OCI-LY7 (cell line): Measurements from ENCODE around the gene CD300C. TPM values are rescaled to one million over a fixed set of nuclear protein-coding genes. Genes with fewer than 3 reads are reported as not detected.
"Not testable (repeated sequence)": the region's sequence is repeated elsewhere in the genome, so short reads cannot be mapped to it uniquely, and the experiment has no call there.

Experiments used
- BruUV-seq: library from RNA; stranded (reverse); fragments of 400-500 nt; replicated peaks from 2 replicates; lab custom pipeline; 2021; lab: Mats Ljungman, UMichigan
- CTCF ChIA-PET: fragments of 300-600 bp; sonication (Branson Sonifier 250); formaldehyde crosslinking; loops from one replicate; lab custom pipeline; 2022; ENCODE audit warnings: antibody characterized with exemption; ENCODE audit not compliant: unreplicated experiment; lab: Charles Lee
- POLR2A ChIA-PET: fragments of 300-600 bp; sonication (Branson Sonifier 250); formaldehyde crosslinking; loops from one replicate; lab custom pipeline; 2022; ENCODE audit warnings: antibody characterized with exemption; lab: Charles Lee
- DNase-seq: peaks from one replicate; pipeline ENCODE4 v3.0.0-alpha.2; 2015; ENCODE audit warnings: low spot score
- H2AFZ ChIP-seq: fragments of 200-600 bp; sonication (generic), shearing (Covaris generic); 2 replicates; pipeline ENCODE4 v1.6.1; 2014; ENCODE audit warnings: mild to moderate bottlenecking, antibody characterized with exemption, low read length, moderate library complexity
- H3K27ac ChIP-seq: fragments of 200-600 bp; sonication (generic); 2 replicates; pipeline ENCODE4 v1.5.1; 2014; ENCODE audit warnings: mixed run types, low read depth, mild to moderate bottlenecking, moderate library complexity, low read length, inconsistent platforms; ENCODE audit not compliant: poor library complexity, severe bottlenecking
- H3K36me3 ChIP-seq: fragments of 200-600 bp; sonication (generic); 2 replicates; pipeline ENCODE4 v1.6.1; 2014; ENCODE audit warnings: mild to moderate bottlenecking, antibody characterized with exemption, low read length, moderate library complexity, mixed read lengths; ENCODE audit not compliant: insufficient read depth
- H3K4me1 ChIP-seq: fragments of 200-600 bp; sonication (generic); 2 replicates; pipeline ENCODE4 v1.5.1; 2014; ENCODE audit warnings: mild to moderate bottlenecking, low read length; ENCODE audit not compliant: insufficient read depth, poor library complexity, severe bottlenecking
- H3K4me2 ChIP-seq: fragments of 200-600 bp; sonication (generic); 2 replicates; pipeline ENCODE4 v1.6.1; 2014; ENCODE audit warnings: mild to moderate bottlenecking, low read length
- H3K4me3 ChIP-seq: fragments of 200-600 bp; sonication (generic); 2 replicates; pipeline ENCODE4 v1.5.1; 2014; ENCODE audit warnings: mild to moderate bottlenecking, low read depth, low read length; ENCODE audit not compliant: poor library complexity, severe bottlenecking
- H3K79me2 ChIP-seq: fragments of 200-600 bp; sonication (generic); 2 replicates; pipeline ENCODE4 v1.6.1; 2016; ENCODE audit warnings: low read depth, mild to moderate bottlenecking, low read length, moderate library complexity, mixed read lengths; ENCODE audit not compliant: insufficient read depth
- H3K9me2 ChIP-seq: fragments of 200-600 bp; sonication (generic); 2 replicates; pipeline ENCODE4 v1.6.1; 2016; ENCODE audit warnings: mild to moderate bottlenecking, low read length, mixed read lengths; ENCODE audit not compliant: insufficient read depth
- H3K9me3 ChIP-seq: fragments of 200-600 bp; sonication (generic); 2 replicates; pipeline ENCODE4 v1.6.1; 2014; ENCODE audit warnings: mild to moderate bottlenecking, mixed run types, low read length, mixed read lengths
- H4K20me1 ChIP-seq: fragments of 200-600 bp; sonication (generic); 2 replicates; pipeline ENCODE4 v1.6.1; 2014; ENCODE audit warnings: mild to moderate bottlenecking, antibody characterized with exemption, low read length, moderate library complexity, mixed read lengths; ENCODE audit not compliant: insufficient read depth
- CTCF ChIP-seq: fragments of 200-600 bp; sonication (generic); conservative IDR thresholded peaks from 2 replicates; pipeline ENCODE4 v1.5.1; 2014; ENCODE audit warnings: mild to moderate bottlenecking, antibody characterized with exemption, low read length, moderate library complexity, mixed read lengths
- EZH2phosphoT487 ChIP-seq: fragments of 200-600 bp; sonication (generic); IDR thresholded peaks from 2 replicates; pipeline ENCODE4 v1.6.1; 2018; ENCODE audit warnings: low read depth, borderline replicate concordance, mild to moderate bottlenecking, mixed run types, antibody characterized with exemption, low read length, moderate library complexity, mixed read lengths
- intact Hi-C: fragments of 100-400 bp; cut with micrococcal nuclease; formaldehyde crosslinking; loops from one replicate; pipeline ENCODE4 v1.10.0; 2022; ENCODE audit not compliant: unreplicated experiment
- total RNA-seq, 2 experiments: library from RNA; depleted of rRNA in 1 of 2; stranded (reverse); fragments of >200 nt in 1 of 2; shearing (Covaris generic) in 1 of 2; gene quantifications; 2 replicates each; pipeline ENCODE4 v1.2.3, GENCODE V29; 2014 to 2022

CD300C gene
- total RNA-seq, 2 experiments from 2014 or later = not detected

DNA sequence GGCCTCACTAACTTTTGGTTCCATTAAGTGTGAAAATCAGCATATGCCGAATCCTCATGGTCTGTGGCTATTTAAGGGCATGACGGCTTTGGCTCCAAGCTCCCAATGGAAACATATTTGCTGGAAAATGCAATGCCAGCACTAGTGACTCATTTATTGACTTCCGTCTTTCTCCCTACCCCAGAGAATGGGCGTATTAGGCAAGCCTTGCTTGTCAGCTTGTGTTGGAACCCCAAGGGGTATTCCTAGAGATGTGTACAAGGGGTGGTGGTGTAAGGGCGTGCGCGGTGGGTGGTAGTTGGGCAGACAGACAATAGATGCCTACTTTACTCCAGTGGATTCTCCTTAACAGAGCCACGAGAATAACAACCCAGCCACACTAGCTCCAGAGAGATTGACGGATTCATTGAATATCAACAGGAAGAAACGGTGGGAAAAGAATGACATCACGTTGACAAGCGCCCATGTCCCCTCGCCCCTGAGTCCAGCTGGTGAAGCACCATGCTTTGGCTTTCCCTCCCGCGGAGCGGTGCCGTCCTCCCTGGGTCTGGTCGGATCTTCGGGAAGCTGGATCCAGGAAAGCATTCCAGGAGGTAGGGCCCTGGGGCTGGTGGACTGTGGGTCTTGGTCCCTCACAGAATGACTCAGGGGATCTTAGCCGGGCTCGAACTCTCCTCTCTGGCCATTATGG lies 25.0 kb downstream of the CD300C start:
- CTCF ChIA-PET = no interaction called here
- intact Hi-C loops = no loop called here

DNA sequence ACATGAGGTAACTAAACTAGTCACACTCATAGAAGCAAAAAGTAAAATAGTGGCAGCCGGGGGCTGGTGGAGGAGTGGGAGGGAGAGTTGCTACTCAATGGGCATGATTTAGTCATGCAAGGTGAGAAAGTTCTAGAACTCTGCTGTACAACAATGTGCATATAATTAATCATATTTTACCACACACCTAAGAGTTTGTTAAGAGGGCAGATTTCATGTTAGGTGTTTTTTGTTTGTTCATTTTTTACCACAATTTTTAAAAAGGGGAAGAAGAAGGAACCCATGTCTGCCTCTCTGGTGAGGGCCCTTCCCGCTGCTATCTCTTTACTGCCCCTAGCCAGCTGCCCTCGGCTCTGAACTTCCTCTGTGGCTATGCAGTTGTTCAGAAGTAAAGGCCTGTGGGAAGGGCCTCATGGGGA lies 25.9 kb downstream of the CD300C start:
- Histone ChIP-seq H3K4me2 (no peak overlapping the region), H3K79me2 (no peaks in the 10 kb centered on the region), H2AFZ (no peak overlapping the region), H3K36me3 (no peaks in the 10 kb centered on the region), H3K9me2 (no peaks in the 10 kb centered on the region), H3K9me3 (peaks cover 13% of the 10 kb centered on the region), H3K4me1 (no peaks in the 10 kb centered on the region), H4K20me1 (no peaks in the 10 kb centered on the region), H3K4me3 (no peak overlapping the region), H3K27ac (no peak overlapping the region)
- no TSS peak for BruUV-seq
- intact Hi-C loops = no loop called here
- POLR2A ChIA-PET = interaction anchor here (0.7 kb wide), 1 partner anchor 1734 kb away, joined by 3 read pairs; no protein-coding TSS in a partner anchor
- TF ChIP-seq EZH2phosphoT487 (no peak), CTCF (no peak)
- CTCF ChIA-PET = no interaction called here
- no peak for DNase-seq

More for the DNA sequence above, 25.0 kb downstream of the CD300C start:
- Histone ChIP-seq H3K4me3 (no peak overlapping the region), H3K36me3 (no peaks in the 10 kb centered on the region), H3K27ac (no peak overlapping the region), H3K79me2 (no peaks in the 10 kb centered on the region), H3K9me2 (no peaks in the 10 kb centered on the region), H3K9me3 (0 out of 2 replicates have a peak, but pooled peaks cover 8% of the 10 kb centered on the region), H4K20me1 (no peaks in the 10 kb centered on the region), H3K4me2 (no peak overlapping the region), H2AFZ (no peak overlapping the region), H3K4me1 (no peaks in the 10 kb centered on the region)
- TF ChIP-seq CTCF (no peak), EZH2phosphoT487 (no peak)
- no peak for DNase-seq
- POLR2A ChIA-PET = no interaction called here
- BruUV-seq = no TSS peak

DNA sequence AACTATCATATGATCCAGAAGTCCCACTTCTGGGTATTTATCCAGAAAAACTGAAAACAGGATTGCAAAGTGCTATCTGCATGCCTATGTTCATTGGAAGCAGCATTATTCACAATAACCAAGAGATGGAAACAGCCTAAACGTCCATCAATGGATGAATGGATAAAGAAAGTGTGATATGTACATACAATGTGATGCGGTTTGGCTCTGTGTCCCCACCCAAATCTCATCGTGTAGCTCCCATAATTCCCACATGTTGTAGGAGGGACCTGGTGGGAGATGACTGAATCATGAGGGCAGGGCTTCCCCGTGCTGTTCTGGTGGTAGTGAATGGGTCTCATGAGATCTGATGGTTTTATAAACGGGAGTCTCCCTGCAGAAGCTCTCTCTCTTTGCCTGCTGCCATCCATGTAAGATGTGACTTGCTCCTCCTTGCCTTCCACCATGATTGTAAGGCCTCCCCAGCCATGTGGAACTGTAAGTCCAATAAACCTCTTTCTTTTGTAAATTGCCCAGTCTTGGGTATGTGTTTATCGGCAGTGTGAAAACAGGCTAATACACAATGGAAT lies 27.4 kb downstream of the CD300C start:
- H3K4me2 ChIP-seq, CTCF ChIA-PET, H4K20me1 ChIP-seq, intact Hi-C loops, H3K36me3 ChIP-seq, H3K27ac ChIP-seq, H3K4me3 ChIP-seq, POLR2A ChIA-PET, H3K9me2 ChIP-seq, H2AFZ ChIP-seq, BruUV-seq, H3K79me2 ChIP-seq, DNase-seq, H3K4me1 ChIP-seq: not testable (repeated sequence)
- H3K9me3 ChIP-seq = peaks cover 28% of the 10 kb centered on the region
